KMS-11 (cell line): ENCODE data around the gene LAIR2.

ENCODE experiments used
- H2AFZ ChIP-seq: fragments of 200-600 bp; sonication (generic); 2 replicates; pipeline ENCODE4 v1.6.1; 2016; ENCODE audit warnings: antibody characterized with exemption, mixed run types, low read depth
- H3K27ac ChIP-seq: fragments of 200-600 bp; sonication (generic); 2 replicates; pipeline ENCODE4 v1.6.1; 2016; ENCODE audit warnings: mild to moderate bottlenecking, mixed run types
- H3K27me3 ChIP-seq: fragments of 200-600 bp; sonication (generic); 2 replicates; pipeline ENCODE4 v1.6.1; 2017; ENCODE audit warnings: mild to moderate bottlenecking, low read depth, mixed run types, moderate library complexity; ENCODE audit not compliant: insufficient read depth
- H3K36me3 ChIP-seq: fragments of 200-600 bp; sonication (generic); 2 replicates; pipeline ENCODE4 v1.6.1; 2017; ENCODE audit warnings: mild to moderate bottlenecking, mixed run types; ENCODE audit not compliant: insufficient read depth
- H3K4me1 ChIP-seq: fragments of 200-600 bp; sonication (generic); 2 replicates; pipeline ENCODE4 v1.6.1; 2016; ENCODE audit warnings: mild to moderate bottlenecking, low read depth, mixed run types; ENCODE audit not compliant: poor library complexity, severe bottlenecking
- H3K4me2 ChIP-seq: fragments of 200-600 bp; sonication (generic); 2 replicates; pipeline ENCODE4 v1.7.0; 2016; ENCODE audit warnings: mild to moderate bottlenecking, mixed run types
- H3K4me3 ChIP-seq: fragments of 200-600 bp; sonication (generic); IDR thresholded peaks from 2 replicates; pipeline ENCODE4 v1.6.1; 2017; ENCODE audit warnings: low read depth, low read length, mixed read lengths; ENCODE audit not compliant: insufficient read depth
- H3K79me2 ChIP-seq: fragments of 200-600 bp; sonication (generic); 2 replicates; pipeline ENCODE4 v1.6.1; 2016; ENCODE audit warnings: low read depth, mixed run types; ENCODE audit not compliant: insufficient read depth
- H3K9ac ChIP-seq: fragments of 200-600 bp; sonication (generic); 2 replicates; pipeline ENCODE4 v1.6.1; 2016; ENCODE audit warnings: mild to moderate bottlenecking, mixed run types
- H4K20me1 ChIP-seq: fragments of 200-600 bp; sonication (generic); 2 replicates; pipeline ENCODE4 v1.6.1; 2016; ENCODE audit warnings: mild to moderate bottlenecking, mixed run types; ENCODE audit not compliant: insufficient read depth
- CTCF ChIP-seq: fragments of 200-600 bp; sonication (generic); conservative IDR thresholded peaks from 2 replicates; pipeline ENCODE4 v1.6.1; 2017; ENCODE audit warnings: low read depth, mild to moderate bottlenecking, antibody characterized with exemption, low read length, moderate library complexity, mixed read lengths

LAIR2 gene

GRCh38 chr19:54459282-54460229 lies 43.1 kb upstream of the LAIR2 start:
- Histone ChIP-seq H3K4me1 (peaks cover 7% of the 10 kb centered on the region), H3K27me3 (no peaks in the 10 kb centered on the region), H4K20me1 (no peaks in the 10 kb centered on the region), H3K4me3 (no peak overlapping the region), H3K9ac (no peak overlapping the region), H3K4me2 (no peak overlapping the region), H3K27ac (no peak overlapping the region), H2AFZ (no peak overlapping the region), H3K36me3 (peaks cover 14% of the 10 kb centered on the region; the same call in 1 of the 2 replicates), H3K79me2 (peaks cover 42% of the 10 kb centered on the region; the same call in 1 of the 2 replicates)
- TF ChIP-seq CTCF: no peak

GRCh38 chr19:54460230-54461005 lies 42.2 kb upstream of the LAIR2 start:
- H4K20me1 ChIP-seq: no peaks in the 10 kb centered on the region
- peaks cover 42% of the 10 kb centered on the region; the same call in 1 of the 2 replicates for H3K79me2 ChIP-seq
- peaks cover 14% of the 10 kb centered on the region; the same call in 1 of the 2 replicates for H3K36me3 ChIP-seq
- no peak overlapping the region for H3K4me3 ChIP-seq
- no peak for TF ChIP-seq CTCF
- H2AFZ ChIP-seq: no peak overlapping the region
- no peaks in the 10 kb centered on the region for H3K27me3 ChIP-seq
- H3K27ac ChIP-seq: no peak overlapping the region
- peak overlapping the region; percentile 13; the same call in 1 of the 2 replicates for H3K4me2 ChIP-seq
- no peak overlapping the region for H3K9ac ChIP-seq
- peaks cover 7% of the 10 kb centered on the region for H3K4me1 ChIP-seq

GRCh38 chr19:54461210-54461609 lies 41.4 kb upstream of the LAIR2 start:
- no peak overlapping the region for H3K4me3 ChIP-seq
- H3K27me3 ChIP-seq: no peaks in the 10 kb centered on the region
- H3K79me2 ChIP-seq: peaks cover 42% of the 10 kb centered on the region; the same call in 1 of the 2 replicates
- H3K27ac ChIP-seq: no peak overlapping the region; the same call in 1 of the 2 replicates
- no peaks in the 10 kb centered on the region for H4K20me1 ChIP-seq
- H3K4me1 ChIP-seq: peaks cover 7% of the 10 kb centered on the region
- peaks cover 12% of the 10 kb centered on the region; the same call in 1 of the 2 replicates for H3K36me3 ChIP-seq
- H3K4me2 ChIP-seq: peak overlapping the region; percentile 13; the same call in 1 of the 2 replicates
- H2AFZ ChIP-seq: no peak overlapping the region
- no peak overlapping the region for H3K9ac ChIP-seq
- TF ChIP-seq CTCF: no peak

- H4K20me1 ChIP-seq: no peaks in the 10 kb centered on the region
- H3K27ac ChIP-seq: peak overlapping the region; percentile 95; the same call in 1 of the 2 replicates
- peaks cover 42% of the 10 kb centered on the region; the same call in 1 of the 2 replicates for H3K79me2 ChIP-seq
- no peaks in the 10 kb centered on the region; the same call in 1 of the 2 replicates for H3K27me3 ChIP-seq
- H3K4me1 ChIP-seq: peaks cover 7% of the 10 kb centered on the region
- peaks cover 9% of the 10 kb centered on the region; the same call in 1 of the 2 replicates for H3K36me3 ChIP-seq
- H3K4me2 ChIP-seq: peak overlapping the region; percentile 97
- no peak overlapping the region for H3K4me3 ChIP-seq
- H2AFZ ChIP-seq: no peak overlapping the region
- no peak for TF ChIP-seq CTCF
- peak overlapping the region; percentile 94; the same call in 1 of the 2 replicates for H3K9ac ChIP-seq
Measured at GRCh38 chr19:54461613-54462012, 41.0 kb upstream of the LAIR2 start.
